Activated T-helper 1 cell treated with anti-CD3 and anti-CD28 coated beads, Interleukin-2, amount 50 U/mL, for 16 hours (primary cell): ENCODE data around the gene TSPAN12.

Experiments used
- DNase-seq, 2 donors: peaks; one replicate each; pipeline ENCODE4 v3.0.0-alpha.2; 2020; ENCODE audit warnings: low read depth in 1 of 2, low spot score in 1 of 2

Gene TSPAN12

GRCh38 chr7:120843109-120843508 is 14.8 kb downstream of the TSPAN12 start:
- no peak for DNase-seq

- no peak for DNase-seq
Observed at GRCh38 chr7:120842121-120842621, 15.8 kb downstream of the TSPAN12 start.

GRCh38 chr7:120841608-120842007 is 16.3 kb downstream of the TSPAN12 start:
- no peak for DNase-seq

GRCh38 chr7:120838281-120838682 is 19.7 kb downstream of the TSPAN12 start:
- DNase-seq: no peak

DNA sequence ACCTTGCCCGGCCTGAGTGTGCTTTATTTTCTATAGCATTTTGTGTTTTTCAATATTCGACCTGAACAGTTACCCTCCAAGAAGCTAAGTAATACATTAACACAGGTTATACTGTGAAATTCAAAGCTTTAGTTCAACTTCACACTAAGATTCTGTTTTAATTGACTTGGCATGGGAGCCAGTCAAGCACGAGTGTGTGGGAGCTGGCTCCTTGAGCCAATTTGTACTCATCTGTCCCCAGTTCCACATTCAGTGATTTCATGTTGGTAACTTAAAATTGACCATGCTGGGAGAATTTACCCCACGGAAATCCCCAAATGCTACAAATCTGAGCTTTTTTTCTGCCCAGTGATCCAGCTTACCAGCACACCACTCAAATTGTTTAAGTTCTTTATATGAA is 20.3 kb downstream of the TSPAN12 start:
- no peak for DNase-seq

GRCh38 chr7:120836556-120837115 is 21.3 kb downstream of the TSPAN12 start:
- DNase-seq: no peak

DNA sequence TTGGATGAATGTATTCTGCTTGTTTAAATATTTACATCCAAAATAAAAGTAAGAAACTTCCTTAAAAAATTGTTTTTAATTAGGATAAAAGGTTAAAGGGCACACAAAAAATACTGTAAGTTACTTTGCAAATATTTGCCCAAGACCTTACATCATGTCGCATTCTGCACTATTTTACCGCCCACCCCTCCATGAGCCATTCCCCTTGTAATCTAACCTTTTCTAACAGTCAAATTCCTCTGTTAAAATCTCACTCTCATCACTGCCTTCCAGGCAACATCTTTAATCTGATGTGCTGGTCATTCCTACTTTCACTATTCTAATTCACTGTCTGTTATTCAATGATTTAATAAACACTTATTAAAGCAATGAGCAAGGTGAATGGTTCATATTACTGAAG is 23.2 kb downstream of the TSPAN12 start:
- DNase-seq: no peak

DNA sequence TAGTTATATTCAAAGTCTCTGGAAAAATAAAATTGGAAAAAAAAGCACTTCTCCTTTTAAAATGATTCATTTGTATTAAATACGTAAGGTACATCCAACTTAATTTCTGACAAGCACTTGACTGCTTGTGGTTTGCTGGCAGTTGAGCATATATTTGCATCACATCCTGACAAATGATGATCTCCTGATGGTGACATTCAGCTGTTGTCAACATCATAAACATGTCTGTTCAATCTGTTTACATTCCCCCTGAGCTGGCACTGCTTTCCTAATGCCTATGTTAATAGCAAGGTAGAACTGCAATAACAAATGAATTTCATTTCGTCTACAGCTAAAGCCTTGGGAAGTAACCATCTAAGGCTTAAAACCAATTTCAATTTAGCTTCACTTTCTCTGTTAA is 24.4 kb downstream of the TSPAN12 start:
- no peak for DNase-seq

GRCh38 chr7:120832803-120833202 is 25.1 kb downstream of the TSPAN12 start:
- DNase-seq: no peak

GRCh38 chr7:120831260-120831659 is 26.7 kb downstream of the TSPAN12 start:
- DNase-seq: no peak

- no peak for DNase-seq
Observed at GRCh38 chr7:120829487-120829886, 28.5 kb downstream of the TSPAN12 start.

DNA sequence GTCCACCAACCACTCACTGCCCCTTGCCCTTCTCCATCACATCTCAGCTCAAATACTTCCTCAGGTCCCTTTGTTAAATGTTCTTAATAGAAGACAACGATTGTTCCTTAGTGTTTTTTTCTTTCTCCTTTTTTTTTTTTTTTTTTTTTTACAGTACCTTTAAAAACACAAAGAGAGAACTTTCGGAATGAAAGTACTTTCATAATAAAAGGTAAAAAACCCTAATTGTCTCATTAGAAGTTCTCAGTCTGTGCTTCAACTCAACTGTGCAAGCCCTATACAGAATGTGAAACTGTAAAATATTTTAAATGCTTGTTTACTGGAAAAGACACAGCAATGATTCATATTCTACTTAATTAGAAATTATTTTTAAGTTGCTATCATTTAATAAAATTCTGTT is 29.4 kb downstream of the TSPAN12 start:
- no peak for DNase-seq

- DNase-seq: no peak
Observed at GRCh38 chr7:120827371-120828118, 30.4 kb downstream of the TSPAN12 start.

- DNase-seq: no peak
Observed at GRCh38 chr7:120825576-120825975, 32.4 kb downstream of the TSPAN12 start.

GRCh38 chr7:120825152-120825551 is 32.8 kb downstream of the TSPAN12 start:
- DNase-seq: no peak

- no peak for DNase-seq
Observed at GRCh38 chr7:120819861-120820260, 38.1 kb downstream of the TSPAN12 start.

- no peak for DNase-seq
Observed at GRCh38 chr7:120817851-120818250, 40.1 kb downstream of the TSPAN12 start.

GRCh38 chr7:120814253-120814939 is 43.5 kb downstream of the TSPAN12 start:
- DNase-seq: no peak

DNA sequence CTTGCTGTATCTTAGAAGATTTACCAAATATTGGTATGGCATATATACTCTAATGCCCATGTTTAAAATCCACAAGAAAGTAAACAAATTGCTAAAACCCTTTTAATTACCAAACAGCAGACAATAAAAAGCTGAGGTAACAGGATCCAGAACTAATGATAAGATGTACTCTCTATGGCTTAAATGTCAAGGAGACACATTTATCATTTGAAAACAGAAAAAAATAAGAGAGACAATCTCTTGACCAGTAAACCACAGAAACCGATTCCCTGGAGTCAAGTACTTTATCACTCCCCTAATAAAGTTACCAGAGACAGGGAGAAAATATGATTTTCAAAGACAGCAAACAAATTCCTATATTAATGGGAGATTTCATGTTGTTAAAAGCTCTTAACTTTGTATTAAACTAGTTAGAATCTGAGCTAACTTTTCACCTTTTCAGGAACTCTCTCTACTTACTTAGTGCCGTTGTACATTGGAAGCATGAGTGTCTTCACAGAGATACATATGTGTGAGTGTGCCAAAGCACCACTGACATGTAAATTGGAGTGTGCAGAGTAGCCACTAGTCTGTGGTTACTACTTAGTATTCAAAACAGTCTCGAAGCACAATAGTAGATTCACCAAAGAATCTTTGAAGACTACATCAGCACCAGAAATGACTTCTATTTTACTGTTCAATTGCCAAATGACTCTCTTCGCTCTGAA is 44.2 kb downstream of the TSPAN12 start:
- no peak for DNase-seq

DNA sequence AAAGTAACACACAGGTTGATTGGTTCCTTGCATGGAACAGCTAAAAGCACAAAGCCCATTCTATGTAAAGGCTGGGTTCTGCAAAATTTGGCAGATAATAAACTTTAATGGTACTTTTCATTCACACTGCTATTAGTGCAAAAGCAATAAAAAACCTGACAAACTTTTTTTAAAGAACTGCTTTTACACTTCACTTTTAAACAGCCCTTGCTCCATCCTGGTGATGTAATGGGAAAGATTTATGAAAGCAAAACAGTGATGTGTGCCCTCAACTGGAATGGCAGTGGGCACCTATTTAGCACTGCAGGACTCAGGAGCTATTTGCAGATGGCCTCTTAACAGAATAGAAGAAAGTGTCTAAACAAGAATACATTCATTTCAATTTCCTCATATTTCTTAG is 44.9 kb downstream of the TSPAN12 start:
- no peak for DNase-seq

DNA sequence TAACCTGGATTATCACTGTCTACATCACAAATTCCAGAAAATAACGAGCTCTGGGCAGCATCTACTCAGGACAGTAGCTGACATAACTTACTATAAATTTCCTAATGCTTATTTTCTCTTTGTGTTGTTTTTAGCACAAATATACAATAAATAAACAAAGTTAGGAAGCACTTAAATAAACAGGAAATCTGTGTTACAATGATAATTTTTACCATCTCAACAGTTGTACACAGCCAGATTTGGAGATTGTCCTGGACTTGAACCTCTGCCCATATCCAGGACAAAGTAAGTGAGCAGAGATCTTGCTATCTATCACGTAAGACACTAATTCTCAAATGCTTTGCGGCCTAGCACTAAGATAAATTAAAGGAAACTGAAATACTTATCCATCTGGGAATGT is 48.7 kb downstream of the TSPAN12 start:
- DNase-seq: no peak

DNA sequence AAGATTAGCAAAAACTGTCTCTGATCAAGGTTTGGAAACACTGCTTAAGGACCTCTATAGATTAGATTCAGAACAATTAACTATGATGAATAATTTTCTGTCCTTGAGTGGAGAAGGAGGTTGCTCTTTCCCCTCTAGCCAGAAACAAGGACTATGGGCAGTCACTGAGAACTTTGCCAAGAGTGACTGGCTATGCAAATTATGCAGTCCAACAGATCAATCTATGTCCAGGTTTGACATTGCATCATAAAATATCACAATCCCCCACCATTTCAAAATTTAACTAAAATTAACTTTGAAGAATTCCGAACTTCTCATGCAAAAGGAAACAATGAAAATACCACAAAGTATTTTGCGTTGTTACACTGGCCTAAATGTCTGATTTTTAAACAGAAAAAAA is 50.6 kb downstream of the TSPAN12 start:
- no peak for DNase-seq
